Right atrium auricular region (tissue), 2 donors: ENCODE results near the gene KIF6. TPM values are rescaled to one million over a fixed set of nuclear protein-coding genes. Genes with fewer than 3 reads are reported as not detected.

Source experiments
- DNase-seq: peaks from one replicate; pipeline ENCODE4 v3.0.0-alpha.2; 2019; ENCODE audit warnings: low spot score
- H3K27ac ChIP-seq, 2 donors: fragments of 200-600 bp; sonication (generic); 1 replicate in 1 of 2; 2 replicates in 1 of 2; pipeline ENCODE4 v1.5.1; 2016 to 2019
- H3K27me3 ChIP-seq, 2 donors: fragments of 200-600 bp; sonication (generic); one replicate each; pipeline versions ENCODE4 v1.5.1 to v1.6.0; 2017 to 2019
- H3K36me3 ChIP-seq: fragments of 200-600 bp; sonication (generic); one replicate; pipeline ENCODE4 v1.5.1; 2016
- H3K4me1 ChIP-seq, 2 donors: fragments of 200-600 bp; sonication (generic); one replicate each; pipeline versions ENCODE4 v1.5.1 to v1.6.0; 2017 to 2019
- H3K4me3 ChIP-seq, 2 donors: fragments of 200-600 bp; sonication (generic); 1 replicate in 1 of 2; 2 replicates in 1 of 2; pipeline ENCODE4 v1.5.1; 2017 to 2019; ENCODE audit warnings: mild to moderate bottlenecking in 1 of 2, moderate library complexity in 1 of 2
- H3K9me3 ChIP-seq, 2 donors: fragments of 200-600 bp; sonication (generic); one replicate each; pipeline ENCODE4 v1.5.1; 2019
- total RNA-seq, 2 donors: library from RNA; depleted of rRNA; stranded (reverse); fragments of >200 nt; gene quantifications; one replicate each; pipeline ENCODE4 v1.1.0, GENCODE V29; 2016
- TF ChIP-seq, protein P1 (sequence below), 2 donors: fragments of 200-600 bp; sonication (generic); IDR thresholded peaks; one replicate each; pipeline ENCODE4 v1.5.1; 2019; ENCODE audit warnings: antibody characterized with exemption in 2 of 2

KIF6 gene
- total RNA-seq, 2 donors from 2014 or later: not detected

DNA sequence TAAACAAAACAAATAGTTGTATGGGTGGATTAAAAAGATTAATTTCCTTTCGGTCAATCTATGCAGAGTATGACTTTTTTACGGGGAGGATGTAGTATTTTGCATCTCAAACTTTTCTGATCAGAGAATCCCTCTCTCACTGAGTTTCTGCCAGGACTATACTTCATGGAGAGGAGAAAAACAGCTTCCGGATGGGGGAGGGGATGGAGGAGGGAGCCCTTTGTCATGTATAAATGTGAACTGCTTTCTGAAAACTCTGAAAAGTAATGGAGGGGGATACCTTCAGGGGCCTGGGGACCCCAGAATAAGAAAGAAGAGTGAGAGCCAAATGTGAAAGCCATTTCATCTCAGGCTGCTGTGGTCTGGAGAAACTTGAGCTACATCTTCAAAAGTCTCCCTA is 229.6 kb downstream of the KIF6 start:
- Histone ChIP-seq H3K27ac (no peak overlapping the region), H3K4me1 (peaks cover 0 to 6% of the 10 kb centered on the region in 2 donors), H3K9me3 (no peaks in the 10 kb centered on the region), H3K4me3 (no peak overlapping the region), H3K27me3 (no peaks in the 10 kb centered on the region), H3K36me3 (no peaks in the 10 kb centered on the region)
- DNase-seq: no peak
- TF ChIP-seq, protein P1, sequence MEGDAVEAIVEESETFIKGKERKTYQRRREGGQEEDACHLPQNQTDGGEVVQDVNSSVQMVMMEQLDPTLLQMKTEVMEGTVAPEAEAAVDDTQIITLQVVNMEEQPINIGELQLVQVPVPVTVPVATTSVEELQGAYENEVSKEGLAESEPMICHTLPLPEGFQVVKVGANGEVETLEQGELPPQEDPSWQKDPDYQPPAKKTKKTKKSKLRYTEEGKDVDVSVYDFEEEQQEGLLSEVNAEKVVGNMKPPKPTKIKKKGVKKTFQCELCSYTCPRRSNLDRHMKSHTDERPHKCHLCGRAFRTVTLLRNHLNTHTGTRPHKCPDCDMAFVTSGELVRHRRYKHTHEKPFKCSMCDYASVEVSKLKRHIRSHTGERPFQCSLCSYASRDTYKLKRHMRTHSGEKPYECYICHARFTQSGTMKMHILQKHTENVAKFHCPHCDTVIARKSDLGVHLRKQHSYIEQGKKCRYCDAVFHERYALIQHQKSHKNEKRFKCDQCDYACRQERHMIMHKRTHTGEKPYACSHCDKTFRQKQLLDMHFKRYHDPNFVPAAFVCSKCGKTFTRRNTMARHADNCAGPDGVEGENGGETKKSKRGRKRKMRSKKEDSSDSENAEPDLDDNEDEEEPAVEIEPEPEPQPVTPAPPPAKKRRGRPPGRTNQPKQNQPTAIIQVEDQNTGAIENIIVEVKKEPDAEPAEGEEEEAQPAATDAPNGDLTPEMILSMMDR (IDR thresholded peaks at IDR 0.05): no peak

DNA sequence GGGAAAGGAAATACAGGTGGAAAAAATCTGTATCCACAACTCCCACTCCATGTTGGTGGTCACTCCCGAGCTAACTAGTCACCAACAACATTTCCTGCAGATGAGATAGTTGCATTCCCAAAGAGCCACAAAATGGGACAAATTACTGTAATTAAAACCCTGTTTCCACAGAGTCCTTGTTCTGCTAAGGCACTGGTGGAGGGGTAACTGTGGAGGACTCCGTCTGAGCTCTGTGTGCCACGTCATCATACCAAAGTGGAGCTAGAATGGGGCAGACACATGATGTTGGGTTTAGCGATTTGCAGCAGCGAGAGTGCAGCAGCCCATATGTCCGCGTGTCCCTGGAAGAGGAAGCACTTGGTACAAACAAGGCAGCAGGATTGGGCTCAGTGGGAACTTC is 230.2 kb downstream of the KIF6 start:
- Histone ChIP-seq H3K4me3 (no peak overlapping the region), H3K27ac (no peak overlapping the region), H3K27me3 (no peaks in the 10 kb centered on the region), H3K36me3 (no peaks in the 10 kb centered on the region), H3K4me1 (peaks cover 0 to 11% of the 10 kb centered on the region in 2 donors), H3K9me3 (no peaks in the 10 kb centered on the region)
- DNase-seq: no peak
- TF ChIP-seq, protein P1 (IDR thresholded peaks at IDR 0.05): no peak

DNA sequence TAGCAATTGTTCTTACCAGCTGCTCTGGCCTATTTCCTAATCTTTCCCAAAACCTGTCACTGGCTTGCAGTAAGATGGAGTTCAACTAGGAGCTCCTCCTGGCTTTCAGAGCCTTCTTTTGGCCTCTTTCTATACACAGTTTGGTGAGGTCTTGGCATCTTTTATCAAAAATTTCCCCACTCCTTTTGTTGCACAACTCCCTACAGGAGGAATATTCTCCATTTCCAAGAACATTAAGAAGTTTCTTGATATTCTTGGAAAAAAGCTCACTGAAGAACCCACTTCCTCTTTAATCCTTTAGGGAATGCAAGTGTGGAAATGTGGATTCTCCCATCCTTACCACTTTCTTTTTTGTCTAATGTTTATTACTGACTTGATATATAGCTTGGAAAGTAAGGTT is 231.4 kb downstream of the KIF6 start:
- H3K36me3 ChIP-seq: no peaks in the 10 kb centered on the region
- no peaks in the 10 kb centered on the region for H3K9me3 ChIP-seq
- no peak overlapping the region for H3K4me3 ChIP-seq
- H3K4me1 ChIP-seq: peaks cover 0 to 15% of the 10 kb centered on the region in 2 donors
- no peaks in the 10 kb centered on the region for H3K27me3 ChIP-seq
- TF ChIP-seq, protein P1 (IDR thresholded peaks at IDR 0.05): no peak
- DNase-seq: no peak
- no peak overlapping the region for H3K27ac ChIP-seq

DNA sequence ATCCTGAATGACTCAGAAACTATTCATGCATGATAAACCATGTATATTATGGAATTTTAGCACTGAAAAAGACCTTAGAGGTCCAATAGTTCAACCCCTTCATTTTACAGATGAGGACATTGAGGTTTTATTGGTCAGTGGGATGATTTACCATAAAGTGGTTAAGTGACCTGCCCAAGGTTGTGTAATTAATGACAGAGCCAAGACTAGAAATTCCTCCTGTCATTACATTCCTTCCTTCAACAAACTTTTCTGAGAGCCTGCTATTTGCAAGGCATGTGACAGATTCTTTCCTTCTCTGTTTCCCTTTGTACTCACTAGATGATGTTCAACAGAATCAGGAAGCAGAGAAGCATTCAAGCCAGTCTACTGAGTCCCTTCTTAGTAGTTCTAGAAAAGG is 232.0 kb downstream of the KIF6 start:
- Histone ChIP-seq H3K27ac (no peak overlapping the region), H3K27me3 (no peaks in the 10 kb centered on the region)
- TF ChIP-seq, protein P1 (IDR thresholded peaks at IDR 0.05): no peak

DNA sequence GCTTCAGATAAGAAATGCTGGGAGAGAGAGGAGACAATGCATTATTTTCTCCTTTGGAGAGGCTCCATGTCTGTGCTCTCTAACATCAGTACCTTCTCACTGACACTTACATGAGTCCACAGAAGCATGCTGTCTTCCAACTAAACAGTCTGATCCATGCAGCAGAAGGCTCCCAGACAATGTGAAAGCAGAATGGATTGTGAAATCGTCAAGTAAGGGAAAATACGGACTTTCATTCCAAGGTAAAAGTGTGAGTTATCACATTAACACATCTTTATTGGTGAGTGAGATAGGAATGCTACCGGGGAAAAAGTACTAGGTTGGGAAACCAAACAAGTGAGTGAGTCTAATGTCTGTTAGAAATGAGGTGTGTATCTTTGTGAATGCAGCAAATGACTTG is 235.1 kb downstream of the KIF6 start:
- Histone ChIP-seq H3K4me3 (no peak overlapping the region), H3K27ac (peak overlapping the region in 1 of 2 donors; percentile 6), H3K9me3 (no peaks in the 10 kb centered on the region), H3K27me3 (no peaks in the 10 kb centered on the region), H3K4me1 (peaks cover 0 to 9% of the 10 kb centered on the region in 2 donors), H3K36me3 (no peaks in the 10 kb centered on the region)
- no peak for DNase-seq
- TF ChIP-seq, protein P1 (IDR thresholded peaks at IDR 0.05): no peak

More for the DNA sequence above, 232.0 kb downstream of the KIF6 start:
- Histone ChIP-seq H3K4me1 (peaks cover 0 to 15% of the 10 kb centered on the region in 2 donors), H3K4me3 (no peak overlapping the region), H3K9me3 (no peaks in the 10 kb centered on the region), H3K36me3 (no peaks in the 10 kb centered on the region)
- DNase-seq: no peak

DNA sequence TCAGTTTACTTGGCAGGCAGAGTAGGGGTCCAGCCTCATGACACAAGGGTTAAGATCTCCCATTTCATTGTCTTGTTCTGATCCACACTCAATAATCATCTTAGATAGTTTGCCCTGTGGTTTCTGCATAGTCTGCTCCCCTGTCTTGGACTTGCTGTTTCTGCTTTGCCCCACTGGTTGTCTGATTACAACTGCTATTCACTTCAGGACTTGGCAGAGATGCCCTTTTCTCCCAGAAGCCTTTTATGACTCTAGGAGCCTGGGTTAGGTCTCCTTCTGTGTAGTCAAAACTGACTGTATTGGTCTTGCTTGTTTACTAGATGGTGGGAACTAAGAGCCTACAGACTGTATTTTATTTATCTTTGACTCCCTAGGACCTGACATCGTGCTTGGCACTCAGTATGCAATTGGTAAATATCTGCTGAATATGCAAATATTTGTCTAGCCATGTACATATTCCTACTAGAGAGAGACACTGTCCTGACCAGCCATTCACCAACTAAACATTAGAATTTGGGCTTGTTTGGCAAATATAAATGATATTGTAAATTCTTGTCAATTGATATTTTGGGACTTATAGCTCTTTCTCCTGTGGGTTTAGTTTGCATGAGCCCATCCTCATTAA is 236.8 kb downstream of the KIF6 start:
- TF ChIP-seq, protein P1 (IDR thresholded peaks at IDR 0.05): no peak
- Histone ChIP-seq H3K36me3 (no peaks in the 10 kb centered on the region), H3K9me3 (no peaks in the 10 kb centered on the region), H3K4me1 (peaks cover 0 to 9% of the 10 kb centered on the region in 2 donors), H3K27ac (no peak overlapping the region), H3K4me3 (no peak overlapping the region), H3K27me3 (no peaks in the 10 kb centered on the region)
- no peak for DNase-seq
